Neural progenitor cell (in vitro differentiated cells): ENCODE results near the gene SLIT1.

Experiments used
- EZH2 ChIP-seq: fragments of 200-600 bp; sonication (generic); IDR thresholded peaks from 2 replicates; pipeline ENCODE4 v1.6.1; 2017; ENCODE audit warnings: antibody characterized with exemption, mild to moderate bottlenecking, moderate library complexity
- EZH2phosphoT487 ChIP-seq: fragments of 200-600 bp; sonication (generic); IDR thresholded peaks from 2 replicates; pipeline ENCODE4 v1.6.1; 2017; ENCODE audit warnings: antibody characterized with exemption
- TF ChIP-seq, protein P1 (sequence below): fragments of 200-600 bp; sonication (generic); IDR thresholded peaks from 2 replicates; pipeline ENCODE4 v1.5.1; 2017; ENCODE audit warnings: antibody characterized with exemption, mild to moderate bottlenecking

DNA sequence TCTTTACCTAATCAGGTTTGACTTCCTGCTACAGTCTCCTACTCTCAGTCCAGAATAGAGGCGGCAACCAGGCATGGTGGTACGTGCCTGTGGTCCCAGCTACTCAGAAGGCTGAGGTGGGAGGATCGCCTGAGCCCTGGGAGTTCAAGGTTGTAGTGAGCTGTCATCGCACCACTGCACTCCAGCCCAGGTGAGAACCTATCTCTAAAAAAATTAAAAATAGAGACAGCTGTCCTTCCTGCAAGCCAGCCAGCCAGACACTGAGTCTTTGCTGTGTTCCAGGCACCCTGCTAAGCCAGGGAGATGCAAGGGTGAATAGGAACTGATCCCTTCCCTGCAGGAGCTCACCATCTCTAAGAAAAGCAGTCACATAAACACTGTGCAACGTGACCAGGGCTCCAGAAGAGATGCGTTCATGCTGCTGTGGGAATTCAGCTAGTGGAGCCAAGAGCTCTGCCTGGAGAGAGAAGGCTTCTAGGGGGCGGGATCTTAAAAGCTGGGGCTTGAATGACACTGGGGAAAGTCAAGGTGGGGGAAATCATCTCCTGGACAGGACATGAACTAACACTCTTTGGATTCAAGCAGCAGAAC, 22.1 kb upstream of the SLIT1 start:
- TF ChIP-seq, protein P1, sequence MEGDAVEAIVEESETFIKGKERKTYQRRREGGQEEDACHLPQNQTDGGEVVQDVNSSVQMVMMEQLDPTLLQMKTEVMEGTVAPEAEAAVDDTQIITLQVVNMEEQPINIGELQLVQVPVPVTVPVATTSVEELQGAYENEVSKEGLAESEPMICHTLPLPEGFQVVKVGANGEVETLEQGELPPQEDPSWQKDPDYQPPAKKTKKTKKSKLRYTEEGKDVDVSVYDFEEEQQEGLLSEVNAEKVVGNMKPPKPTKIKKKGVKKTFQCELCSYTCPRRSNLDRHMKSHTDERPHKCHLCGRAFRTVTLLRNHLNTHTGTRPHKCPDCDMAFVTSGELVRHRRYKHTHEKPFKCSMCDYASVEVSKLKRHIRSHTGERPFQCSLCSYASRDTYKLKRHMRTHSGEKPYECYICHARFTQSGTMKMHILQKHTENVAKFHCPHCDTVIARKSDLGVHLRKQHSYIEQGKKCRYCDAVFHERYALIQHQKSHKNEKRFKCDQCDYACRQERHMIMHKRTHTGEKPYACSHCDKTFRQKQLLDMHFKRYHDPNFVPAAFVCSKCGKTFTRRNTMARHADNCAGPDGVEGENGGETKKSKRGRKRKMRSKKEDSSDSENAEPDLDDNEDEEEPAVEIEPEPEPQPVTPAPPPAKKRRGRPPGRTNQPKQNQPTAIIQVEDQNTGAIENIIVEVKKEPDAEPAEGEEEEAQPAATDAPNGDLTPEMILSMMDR, result no peak
- TF ChIP-seq EZH2, result no peak
- TF ChIP-seq EZH2phosphoT487, result no peak
